ENCODE data around the gene NDST1. TPM values are rescaled to one million over a fixed set of nuclear protein-coding genes. Genes with fewer than 3 reads are reported as not detected.

Gene NDST1
- total RNA-seq, 1 experiment from 2014 or later, result 33.1 TPM

DNA sequence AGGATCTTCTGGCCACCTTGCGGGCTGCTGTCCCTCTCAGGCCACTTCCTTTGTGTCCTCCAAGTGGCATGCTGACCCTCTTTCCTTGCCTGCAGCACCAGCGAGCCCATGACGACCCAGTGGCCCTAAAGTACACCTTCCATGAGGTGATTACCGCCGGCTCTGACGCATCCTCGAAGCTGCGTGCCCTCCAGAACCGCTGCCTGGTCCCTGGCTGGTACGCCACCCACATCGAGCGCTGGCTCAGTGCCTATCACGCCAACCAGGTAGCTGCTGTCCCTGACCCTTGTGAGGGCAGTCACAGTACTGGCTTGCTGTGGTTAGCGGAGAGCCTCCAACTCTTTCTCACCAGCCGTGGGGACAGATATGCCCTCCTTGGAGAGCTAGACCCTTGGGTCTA is 40.2 kb downstream of the NDST1 start:
- TF ChIP-seq, protein P1, sequence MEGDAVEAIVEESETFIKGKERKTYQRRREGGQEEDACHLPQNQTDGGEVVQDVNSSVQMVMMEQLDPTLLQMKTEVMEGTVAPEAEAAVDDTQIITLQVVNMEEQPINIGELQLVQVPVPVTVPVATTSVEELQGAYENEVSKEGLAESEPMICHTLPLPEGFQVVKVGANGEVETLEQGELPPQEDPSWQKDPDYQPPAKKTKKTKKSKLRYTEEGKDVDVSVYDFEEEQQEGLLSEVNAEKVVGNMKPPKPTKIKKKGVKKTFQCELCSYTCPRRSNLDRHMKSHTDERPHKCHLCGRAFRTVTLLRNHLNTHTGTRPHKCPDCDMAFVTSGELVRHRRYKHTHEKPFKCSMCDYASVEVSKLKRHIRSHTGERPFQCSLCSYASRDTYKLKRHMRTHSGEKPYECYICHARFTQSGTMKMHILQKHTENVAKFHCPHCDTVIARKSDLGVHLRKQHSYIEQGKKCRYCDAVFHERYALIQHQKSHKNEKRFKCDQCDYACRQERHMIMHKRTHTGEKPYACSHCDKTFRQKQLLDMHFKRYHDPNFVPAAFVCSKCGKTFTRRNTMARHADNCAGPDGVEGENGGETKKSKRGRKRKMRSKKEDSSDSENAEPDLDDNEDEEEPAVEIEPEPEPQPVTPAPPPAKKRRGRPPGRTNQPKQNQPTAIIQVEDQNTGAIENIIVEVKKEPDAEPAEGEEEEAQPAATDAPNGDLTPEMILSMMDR (IDR thresholded peaks at IDR 0.05 in 2 of 3, conservative IDR thresholded peaks at IDR 0.05 in 1 of 3; ENCODE audit: borderline replicate concordance in 1 of 3, insufficient read depth in 1 of 3, low read depth in 2 of 3, low read length in 2 of 3), result no peak
- no peak for TF ChIP-seq ELF1 (IDR thresholded peaks at IDR 0.05; ENCODE audit: borderline replicate concordance, low read depth)
- no peak for TF ChIP-seq POLR2AphosphoS5 (IDR thresholded peaks at IDR 0.05; ENCODE audit: low read depth, low read length)
- no peak for TF ChIP-seq EGR1 (IDR thresholded peaks at IDR 0.05; ENCODE audit: low read depth)
- no peak for TF ChIP-seq SP1 (IDR thresholded peaks at IDR 0.05; ENCODE audit: low read depth)
- TF ChIP-seq, protein P2, sequence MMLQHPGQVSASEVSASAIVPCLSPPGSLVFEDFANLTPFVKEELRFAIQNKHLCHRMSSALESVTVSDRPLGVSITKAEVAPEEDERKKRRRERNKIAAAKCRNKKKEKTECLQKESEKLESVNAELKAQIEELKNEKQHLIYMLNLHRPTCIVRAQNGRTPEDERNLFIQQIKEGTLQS (IDR thresholded peaks at IDR 0.05), result no peak
- no peak for TF ChIP-seq FOSL1 (IDR thresholded peaks at IDR 0.05; ENCODE audit: low read depth)
- no peak for TF ChIP-seq SRF (IDR thresholded peaks at IDR 0.05; ENCODE audit: low read depth)
- TF ChIP-seq, protein P3, sequence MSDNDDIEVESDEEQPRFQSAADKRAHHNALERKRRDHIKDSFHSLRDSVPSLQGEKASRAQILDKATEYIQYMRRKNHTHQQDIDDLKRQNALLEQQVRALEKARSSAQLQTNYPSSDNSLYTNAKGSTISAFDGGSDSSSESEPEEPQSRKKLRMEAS (IDR thresholded peaks at IDR 0.05), result no peak
- no peak for TF ChIP-seq TCF7L2 (IDR thresholded peaks at IDR 0.05; ENCODE audit: borderline replicate concordance, extremely low read depth, insufficient read depth, insufficient read length)
- TF ChIP-seq ZFX (IDR thresholded peaks at IDR 0.05), result no peak
- TF ChIP-seq CEBPB (IDR thresholded peaks at IDR 0.05; ENCODE audit: low read depth), result no peak
- TF ChIP-seq, protein P4, sequence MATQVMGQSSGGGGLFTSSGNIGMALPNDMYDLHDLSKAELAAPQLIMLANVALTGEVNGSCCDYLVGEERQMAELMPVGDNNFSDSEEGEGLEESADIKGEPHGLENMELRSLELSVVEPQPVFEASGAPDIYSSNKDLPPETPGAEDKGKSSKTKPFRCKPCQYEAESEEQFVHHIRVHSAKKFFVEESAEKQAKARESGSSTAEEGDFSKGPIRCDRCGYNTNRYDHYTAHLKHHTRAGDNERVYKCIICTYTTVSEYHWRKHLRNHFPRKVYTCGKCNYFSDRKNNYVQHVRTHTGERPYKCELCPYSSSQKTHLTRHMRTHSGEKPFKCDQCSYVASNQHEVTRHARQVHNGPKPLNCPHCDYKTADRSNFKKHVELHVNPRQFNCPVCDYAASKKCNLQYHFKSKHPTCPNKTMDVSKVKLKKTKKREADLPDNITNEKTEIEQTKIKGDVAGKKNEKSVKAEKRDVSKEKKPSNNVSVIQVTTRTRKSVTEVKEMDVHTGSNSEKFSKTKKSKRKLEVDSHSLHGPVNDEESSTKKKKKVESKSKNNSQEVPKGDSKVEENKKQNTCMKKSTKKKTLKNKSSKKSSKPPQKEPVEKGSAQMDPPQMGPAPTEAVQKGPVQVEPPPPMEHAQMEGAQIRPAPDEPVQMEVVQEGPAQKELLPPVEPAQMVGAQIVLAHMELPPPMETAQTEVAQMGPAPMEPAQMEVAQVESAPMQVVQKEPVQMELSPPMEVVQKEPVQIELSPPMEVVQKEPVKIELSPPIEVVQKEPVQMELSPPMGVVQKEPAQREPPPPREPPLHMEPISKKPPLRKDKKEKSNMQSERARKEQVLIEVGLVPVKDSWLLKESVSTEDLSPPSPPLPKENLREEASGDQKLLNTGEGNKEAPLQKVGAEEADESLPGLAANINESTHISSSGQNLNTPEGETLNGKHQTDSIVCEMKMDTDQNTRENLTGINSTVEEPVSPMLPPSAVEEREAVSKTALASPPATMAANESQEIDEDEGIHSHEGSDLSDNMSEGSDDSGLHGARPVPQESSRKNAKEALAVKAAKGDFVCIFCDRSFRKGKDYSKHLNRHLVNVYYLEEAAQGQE (IDR thresholded peaks at IDR 0.05; ENCODE audit: low read depth), result no peak
- TF ChIP-seq ZNF274 (IDR thresholded peaks at IDR 0.05; ENCODE audit: low read depth, low read length), result no peak
- no peak for TF ChIP-seq CBX3 (IDR thresholded peaks at IDR 0.05; ENCODE audit: low read depth)
- TF ChIP-seq JUND (IDR thresholded peaks at IDR 0.05), result no peak
- no peak overlapping the region for H3K27ac ChIP-seq (ENCODE audit: low read depth, low read length)
- H3K36me3 ChIP-seq (ENCODE audit: control insufficient read depth in 1 of 2, insufficient read depth in 2 of 2, low read length in 2 of 2), result peaks cover 5 to 13% of the 10 kb centered on the region in 2 experiments; a peak in 2 of 4 replicates
- no peak overlapping the region for H3K4me3 ChIP-seq (replicated peaks in 1 of 2; ENCODE audit: low read depth in 1 of 2, low read length in 2 of 2)
- no peak overlapping the region for H2AFZ ChIP-seq (ENCODE audit: low read depth, low read length, poor library complexity, severe bottlenecking)
- ChIA-PET POLR2A (no interaction called here), CTCF (interaction anchor here (0.9 to 1.1 kb wide), 2 partner anchors 12 to 14 kb away, joined by 3 read pairs; no protein-coding TSS in a partner anchor), RAD21 (ENCODE audit: low non-redundant PET in 1 of 2, low total read pairs in 2 of 2, uncharacterized antibody in 2 of 2, unreplicated experiment in 2 of 2) (no interaction called here)
- no peak overlapping the region for H3K4me2 ChIP-seq (ENCODE audit: low read length)
- intact Hi-C loops (cut with micrococcal nuclease), result no loop called here
- no peaks in the 10 kb centered on the region for H3K27me3 ChIP-seq (ENCODE audit: insufficient read depth, low read length)
- H4K20me1 ChIP-seq (ENCODE audit: insufficient read depth), result no peaks in the 10 kb centered on the region
- DNase-seq (ENCODE audit: low read depth, low spot score), result no peak
- H3K9me2 ChIP-seq (ENCODE audit: insufficient read depth), result no peaks in the 10 kb centered on the region
- BruUV-seq (replicated peaks), result no TSS peak
- H3K79me2 ChIP-seq (ENCODE audit: insufficient read depth, low read length), result no peaks in the 10 kb centered on the region
- H3K4me1 ChIP-seq (ENCODE audit: control insufficient read depth in 1 of 2, insufficient read depth in 2 of 2, low read length in 2 of 2), result peaks cover 0 to 4% of the 10 kb centered on the region in 2 experiments; a peak in 1 of 4 replicates
- no peak for ATAC-seq
- H3K9me3 ChIP-seq (ENCODE audit: control insufficient read depth in 1 of 2, insufficient read depth in 1 of 2, low read depth in 1 of 2, low read length in 2 of 2), result no peaks in the 10 kb centered on the region
- H3K9ac ChIP-seq (ENCODE audit: low read length), result no peak overlapping the region
